ENCODE data around the gene HYDIN.
"Not testable (repeated sequence)": the region's sequence is repeated elsewhere in the genome, so short reads cannot be mapped to it uniquely, and the experiment has no call there.

HYDIN gene

GRCh38 chr16:71218306-71218963, 12.1 kb downstream of the HYDIN start:
- DNase-seq: no peak

GRCh38 chr16:71217506-71217905, 13.0 kb downstream of the HYDIN start:
- DNase-seq: no peak

GRCh38 chr16:71216714-71217113, 13.8 kb downstream of the HYDIN start:
- no peak for DNase-seq

GRCh38 chr16:71214746-71215381, 15.7 kb downstream of the HYDIN start:
- DNase-seq: no peak

GRCh38 chr16:71205482-71206131, 24.9 kb downstream of the HYDIN start:
- DNase-seq: no peak

- no peak for DNase-seq
Measured at GRCh38 chr16:71203631-71204030, 26.9 kb downstream of the HYDIN start.

GRCh38 chr16:71201556-71201955, 29.0 kb downstream of the HYDIN start:
- no peak for DNase-seq

- DNase-seq: no peak
Measured at GRCh38 chr16:71201054-71201453, 29.5 kb downstream of the HYDIN start.

GRCh38 chr16:71198408-71198807, 32.1 kb downstream of the HYDIN start:
- no peak for DNase-seq

- no peak for DNase-seq
Measured at GRCh38 chr16:71192387-71192786, 38.1 kb downstream of the HYDIN start.

GRCh38 chr16:71188956-71189712, 41.4 kb downstream of the HYDIN start:
- no peak for DNase-seq

- DNase-seq: peak; percentile 40
Measured at GRCh38 chr16:71185347-71185746, 45.2 kb downstream of the HYDIN start.

- no peak for DNase-seq
Measured at GRCh38 chr16:71179569-71179968, 51.0 kb downstream of the HYDIN start.

- no peak for DNase-seq
Measured at GRCh38 chr16:71172481-71173207, 57.9 kb downstream of the HYDIN start.

- not testable (repeated sequence) for DNase-seq
Measured at GRCh38 chr16:71161007-71161406, 69.5 kb downstream of the HYDIN start.

GRCh38 chr16:71157278-71157677, 73.2 kb downstream of the HYDIN start:
- not testable (repeated sequence) for DNase-seq

- DNase-seq: not testable (repeated sequence)
Measured at GRCh38 chr16:71153329-71153728, 77.2 kb downstream of the HYDIN start.

- DNase-seq: not testable (repeated sequence)
Measured at GRCh38 chr16:71151654-71152053, 78.9 kb downstream of the HYDIN start.

- not testable (repeated sequence) for DNase-seq
Measured at GRCh38 chr16:71143246-71143645, 87.3 kb downstream of the HYDIN start.

GRCh38 chr16:71110565-71110964, 120.0 kb downstream of the HYDIN start:
- DNase-seq: not testable (repeated sequence)

- not testable (repeated sequence) for DNase-seq
Measured at GRCh38 chr16:71109656-71110208, 120.8 kb downstream of the HYDIN start.

- not testable (repeated sequence) for DNase-seq
Measured at GRCh38 chr16:71105881-71106280, 124.6 kb downstream of the HYDIN start.
